GM21528 (cell line): ENCODE measurements around the gene SEPTIN1.
"Not testable (repeated sequence)": the region's sequence is repeated elsewhere in the genome, so short reads cannot be mapped to it uniquely, and the experiment has no call there.

Experiments used
- ATAC-seq: cut with Tn5 transposase; IDR thresholded peaks from one replicate; pipeline ENCODE4 v1.9.1; 2021; ENCODE audit warnings: mild to moderate bottlenecking, moderate library complexity; ENCODE audit not compliant: unreplicated experiment, low FRiP score

SEPTIN1 gene

DNA sequence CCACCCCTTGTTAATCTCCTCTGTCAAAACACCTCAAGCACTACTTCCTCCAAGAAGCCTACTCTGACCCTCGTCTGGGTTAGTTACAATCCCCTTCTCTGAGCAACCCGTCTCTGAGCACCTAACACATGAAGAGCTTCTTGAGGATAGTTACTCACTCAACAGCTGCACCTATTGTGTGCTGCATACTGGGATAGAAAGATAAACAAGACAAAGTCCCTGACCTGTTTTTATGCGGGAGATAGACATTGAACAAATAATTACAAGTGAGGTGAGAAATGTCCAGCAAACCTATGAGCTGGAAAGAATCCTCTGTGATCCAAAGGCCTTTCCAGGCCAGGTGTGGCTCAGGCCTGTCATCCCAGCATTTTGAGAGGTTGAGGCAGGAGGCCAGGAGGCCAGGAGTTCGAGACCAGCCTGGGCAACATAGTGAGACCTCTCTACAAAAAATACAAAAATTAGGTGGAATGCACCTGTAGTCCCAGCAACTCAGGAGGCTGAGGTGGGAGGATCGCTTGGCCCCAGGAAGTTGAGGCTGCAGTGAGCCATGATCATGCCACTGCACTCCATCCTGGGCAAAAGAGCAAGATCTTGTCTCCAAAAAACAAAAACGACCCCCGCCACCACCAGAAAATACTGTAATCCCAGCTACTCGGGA is 19.5 kb upstream of the SEPTIN1 start:
- ATAC-seq = no peak

- ATAC-seq = no peak
Measured at GRCh38 chr16:30399435-30400186, 17.2 kb upstream of the SEPTIN1 start.

- no peak for ATAC-seq
Measured at GRCh38 chr16:30398661-30399434, 16.5 kb upstream of the SEPTIN1 start.

- ATAC-seq = no peak
Measured at GRCh38 chr16:30397776-30398660, 15.7 kb upstream of the SEPTIN1 start.

DNA sequence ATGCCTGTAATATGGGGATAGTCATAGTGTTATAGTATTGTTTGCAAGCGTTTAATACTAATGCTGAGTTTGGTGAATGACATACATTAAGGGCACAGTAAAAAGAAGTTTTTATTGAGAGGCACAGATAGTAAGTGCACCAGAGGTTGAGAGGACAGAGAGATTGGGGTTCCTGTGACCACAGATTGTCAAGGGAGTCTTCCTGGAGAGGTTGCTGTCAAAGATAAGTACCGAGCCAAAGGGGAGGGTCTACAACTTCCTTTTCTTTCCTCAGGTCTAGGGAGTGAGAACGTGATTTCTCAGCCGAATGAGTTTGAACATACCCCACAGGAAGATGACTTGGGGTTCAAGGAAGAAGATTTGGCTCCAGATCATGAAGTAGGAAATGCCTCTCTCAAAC is 14.7 kb upstream of the SEPTIN1 start:
- no peak for ATAC-seq

DNA sequence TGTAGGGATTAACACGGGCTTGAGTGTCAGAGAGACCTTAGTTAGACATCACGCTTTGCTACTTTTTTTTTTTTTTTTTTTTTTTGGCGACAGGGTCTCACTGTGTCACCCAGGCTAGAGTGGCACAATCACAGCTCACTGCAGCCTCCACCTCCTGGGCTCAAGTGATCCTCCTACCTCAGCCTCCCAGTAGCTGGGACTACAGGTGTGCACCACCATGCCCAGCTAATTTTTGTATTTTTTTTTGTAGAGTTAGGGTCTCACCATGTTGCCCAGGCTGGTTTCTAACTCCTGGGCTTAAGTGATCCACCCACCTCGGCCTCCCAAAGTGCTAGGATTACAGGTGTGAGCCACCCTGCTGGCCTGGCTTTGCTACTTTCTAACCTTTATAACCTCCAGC is 14.3 kb upstream of the SEPTIN1 start:
- ATAC-seq = not testable (repeated sequence)

DNA sequence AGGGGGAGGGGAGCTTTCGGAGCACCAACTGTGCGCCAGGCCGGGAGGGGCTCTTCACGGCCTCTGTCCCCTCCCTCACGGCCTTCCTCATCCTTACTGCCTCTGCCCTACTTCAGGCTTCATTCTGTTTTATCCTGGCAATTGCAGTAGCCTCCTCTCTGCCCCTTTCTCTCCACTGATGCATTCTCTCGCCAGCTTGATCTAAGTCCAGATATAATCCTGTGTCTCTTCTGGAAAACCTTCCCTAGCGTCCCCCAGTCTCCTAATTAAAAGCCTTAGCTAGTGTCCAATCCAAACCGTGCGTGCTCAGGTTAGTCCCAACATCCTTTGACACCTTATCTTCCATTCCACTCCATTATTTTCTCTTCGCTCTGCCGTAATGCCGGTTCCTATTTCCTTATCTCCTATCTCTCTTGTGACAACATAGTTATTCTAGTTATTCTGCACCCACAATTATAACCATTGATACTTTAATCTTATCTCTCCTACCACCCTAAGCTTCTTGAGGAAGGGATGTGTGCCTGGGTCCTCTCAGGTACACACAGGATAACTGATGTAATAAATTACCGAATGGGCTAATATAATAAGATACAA is 13.7 kb upstream of the SEPTIN1 start:
- no peak for ATAC-seq

DNA sequence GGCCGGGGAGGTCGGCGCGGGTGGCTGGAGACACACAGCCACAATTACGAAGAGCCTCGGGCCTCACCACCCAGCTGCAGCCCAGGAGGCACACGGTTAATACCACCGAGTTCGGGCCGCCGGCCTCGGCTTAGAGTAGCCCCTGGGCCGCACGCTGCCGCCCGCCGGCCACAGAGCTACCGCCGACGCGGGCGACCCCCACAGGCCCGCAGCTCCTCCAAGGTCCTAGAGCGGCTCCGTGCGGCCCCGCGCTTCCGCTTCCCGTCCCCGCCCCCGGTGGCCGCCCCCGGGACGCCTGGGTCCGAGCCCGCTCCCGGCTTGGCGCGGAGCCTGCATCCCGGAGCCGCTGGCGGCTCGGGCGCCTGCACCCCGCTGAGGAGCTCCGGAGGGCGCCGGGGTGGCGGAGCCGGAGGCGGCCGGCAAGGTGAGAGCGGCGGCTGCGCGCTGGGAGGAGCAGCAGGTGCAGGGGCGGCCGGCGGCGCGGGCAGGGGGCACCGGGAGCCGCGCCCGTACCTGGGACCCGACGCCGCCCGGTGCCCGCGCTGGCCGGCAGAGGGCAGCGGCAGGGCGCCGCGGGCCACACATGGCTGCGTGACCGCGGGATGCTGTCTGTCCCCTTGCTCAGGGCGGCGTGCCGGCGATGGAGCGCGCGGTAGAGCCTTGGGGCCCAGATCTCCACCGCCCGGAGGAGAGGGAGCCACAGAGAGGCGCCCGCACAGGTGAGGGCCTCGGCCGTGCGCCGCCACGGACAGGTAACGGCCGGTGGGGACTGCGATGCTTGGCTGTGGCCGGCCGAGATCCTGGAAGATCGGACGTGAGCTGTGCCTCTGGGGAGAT is 13.0 kb upstream of the SEPTIN1 start, which contains the start of gene ZNF48:
ZNF48 (plus strand) TSS at position 266 of the 837 bp plus-strand sequence; CDS start at position 641, 375 bp downstream.
- ATAC-seq = peak; percentile 57

DNA sequence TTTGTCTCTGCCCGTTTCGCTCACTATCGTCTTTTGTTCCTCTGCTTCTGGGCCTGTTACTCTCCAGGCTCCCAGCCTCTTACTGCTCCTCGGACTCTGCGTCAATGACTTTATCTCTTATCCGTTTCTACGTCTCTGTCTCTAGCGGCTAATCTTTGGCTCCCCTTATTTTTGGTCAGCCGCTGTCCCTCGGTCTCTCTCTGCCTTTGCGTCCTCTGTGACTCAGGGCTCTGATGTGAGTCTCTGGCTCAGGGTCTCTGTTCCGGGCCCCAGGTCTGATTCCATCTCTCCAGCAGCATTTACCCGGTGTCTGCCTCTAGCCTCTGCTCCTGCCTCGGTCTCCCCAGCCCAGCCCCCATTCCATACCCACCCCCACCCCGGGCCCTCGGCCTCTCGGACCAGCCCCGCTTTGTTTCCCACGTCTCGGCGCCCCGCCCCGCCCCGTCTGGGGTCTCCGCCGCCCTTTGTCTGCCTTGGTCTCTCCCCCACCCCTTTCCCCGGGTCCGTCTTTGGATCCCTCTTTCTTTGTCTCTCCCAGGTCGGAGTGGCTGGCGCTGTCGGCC is 12.3 kb upstream of the SEPTIN1 start:
- ATAC-seq = no peak

DNA sequence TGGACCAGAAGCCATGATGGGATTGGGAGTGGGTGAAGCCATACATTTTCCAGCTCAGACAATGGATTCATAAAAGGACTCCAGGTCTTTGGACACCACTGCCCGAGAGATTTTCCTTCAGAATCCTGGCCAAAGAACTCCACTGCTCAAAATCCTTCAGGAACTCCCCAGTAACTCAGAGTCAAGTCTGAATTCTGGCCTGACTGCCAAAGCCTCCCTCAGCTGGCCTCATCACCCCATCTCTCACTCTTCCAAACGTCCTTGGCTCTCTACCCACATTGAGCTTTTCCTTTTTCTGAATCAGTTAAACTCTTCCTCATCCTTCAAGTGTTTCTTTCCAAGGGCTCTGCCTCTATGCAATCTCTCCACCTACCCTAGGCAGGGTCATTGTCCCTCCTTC is 1.2 kb upstream of the SEPTIN1 start:
- ATAC-seq = no peak

GRCh38 chr16:30381291-30382041 is 895 bp downstream of the SEPTIN1 start:
- no peak for ATAC-seq

GRCh38 chr16:30380803-30381208 is 1.6 kb downstream of the SEPTIN1 start:
- no peak for ATAC-seq

- no peak for ATAC-seq
Measured at GRCh38 chr16:30380072-30380802, 2.1 kb downstream of the SEPTIN1 start.

GRCh38 chr16:30379158-30379783 is 3.1 kb downstream of the SEPTIN1 start:
- ATAC-seq = no peak

- peak; percentile 74 for ATAC-seq
Measured at GRCh38 chr16:30378236-30379157, 3.9 kb downstream of the SEPTIN1 start.

DNA sequence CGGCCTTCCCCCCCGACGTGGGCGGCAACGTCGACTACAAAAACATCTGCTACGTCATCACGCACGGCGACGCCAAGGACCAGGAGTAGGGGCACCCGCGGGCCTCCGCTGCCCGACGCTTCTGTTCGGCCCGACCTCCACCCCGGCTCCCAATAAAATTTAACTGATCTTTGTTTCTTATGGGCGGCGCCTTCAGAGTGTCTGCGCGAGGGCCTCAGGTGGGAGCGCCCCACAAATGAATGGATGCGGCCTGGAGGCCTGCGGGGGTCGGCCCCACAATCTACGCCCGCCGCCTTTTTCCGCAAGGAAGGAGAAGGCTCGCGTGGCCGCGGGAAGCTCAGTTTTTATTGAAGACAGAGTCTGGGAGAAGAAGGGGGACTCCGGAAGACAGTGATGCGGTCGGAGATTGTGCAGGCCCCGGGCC is 4.5 kb downstream of the SEPTIN1 start:
- peak; percentile 42 for ATAC-seq
